KOPT-K1 (cell line): ENCODE data around the gene NOTCH1.

Experiments used
- H3K27ac ChIP-seq: fragments of 200-600 bp; sonication (generic); 2 replicates; pipeline ENCODE4 v1.5.1; 2016; ENCODE audit warnings: antibody characterized with exemption, mild to moderate bottlenecking, low read depth, low read length; ENCODE audit not compliant: poor library complexity, severe bottlenecking
- H3K36me3 ChIP-seq: fragments of 200-600 bp; sonication (generic); 2 replicates; pipeline ENCODE4 v1.5.1; 2017; ENCODE audit warnings: antibody characterized with exemption, mild to moderate bottlenecking, low read length, moderate library complexity; ENCODE audit not compliant: insufficient read depth
- H3K9me3 ChIP-seq: fragments of 200-600 bp; sonication (generic); 2 replicates; pipeline ENCODE4 v1.5.1; 2017; ENCODE audit warnings: antibody characterized with exemption, low read length, mild to moderate bottlenecking; ENCODE audit not compliant: insufficient read depth, poor library complexity, severe bottlenecking

The NOTCH1 gene

DNA sequence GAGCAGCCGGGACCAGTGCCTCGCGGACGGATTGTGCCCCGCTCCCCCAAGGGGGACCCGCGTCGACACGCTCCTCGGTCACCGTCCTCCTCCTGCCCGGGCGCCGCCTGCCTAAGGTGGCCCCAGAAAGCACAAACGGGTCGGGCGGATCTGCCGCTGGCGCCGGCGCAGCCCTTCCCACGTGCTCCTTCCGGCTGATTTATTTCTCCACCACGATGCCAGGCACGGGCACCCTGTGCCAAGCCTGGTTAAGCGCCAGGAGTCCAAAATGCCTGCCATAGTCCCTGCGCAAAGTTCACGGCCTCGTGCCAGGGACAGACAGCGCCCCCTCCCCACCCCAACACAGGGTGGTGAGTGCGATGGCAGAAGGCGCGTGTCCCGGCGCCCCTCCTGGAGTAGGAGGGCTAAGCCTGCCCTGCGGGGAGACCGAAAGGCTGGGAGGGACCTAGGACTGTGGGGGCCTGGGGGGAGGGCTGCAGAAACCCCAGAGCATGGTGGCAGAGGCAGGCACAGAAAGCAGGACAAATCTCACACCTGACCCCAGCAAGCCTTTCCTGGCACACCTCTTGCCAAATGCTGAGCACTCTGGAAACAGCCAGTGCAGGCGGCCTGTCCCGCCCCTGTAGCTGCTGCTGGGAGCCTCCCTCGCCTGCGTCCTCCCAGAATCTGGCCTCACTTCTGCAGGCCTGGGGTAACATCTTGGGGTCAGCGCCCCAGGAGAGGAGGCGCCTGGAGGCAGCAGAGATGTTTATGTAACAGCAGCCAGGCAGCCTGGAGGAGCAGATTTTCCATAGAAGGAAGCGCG is 1.1 kb upstream of the NOTCH1 start:
- H3K9me3 ChIP-seq: no peaks in the 10 kb centered on the region
- peaks cover 30% of the 10 kb centered on the region for H3K36me3 ChIP-seq
- peak overlapping the region; percentile 99 for H3K27ac ChIP-seq

GRCh38 chr9:136545692-136545964 is 220 bp downstream of the NOTCH1 start:
- Histone ChIP-seq H3K36me3 (peaks cover 43% of the 10 kb centered on the region), H3K27ac (peak overlapping the region; percentile 91)

GRCh38 chr9:136544964-136545691 is 720 bp downstream of the NOTCH1 start:
- H3K9me3 ChIP-seq: no peaks in the 10 kb centered on the region
- peak overlapping the region; percentile 91 for H3K27ac ChIP-seq
- peaks cover 48% of the 10 kb centered on the region for H3K36me3 ChIP-seq

More at GRCh38 chr9:136545692-136545964, 220 bp downstream of the NOTCH1 start:
- no peaks in the 10 kb centered on the region for H3K9me3 ChIP-seq

DNA sequence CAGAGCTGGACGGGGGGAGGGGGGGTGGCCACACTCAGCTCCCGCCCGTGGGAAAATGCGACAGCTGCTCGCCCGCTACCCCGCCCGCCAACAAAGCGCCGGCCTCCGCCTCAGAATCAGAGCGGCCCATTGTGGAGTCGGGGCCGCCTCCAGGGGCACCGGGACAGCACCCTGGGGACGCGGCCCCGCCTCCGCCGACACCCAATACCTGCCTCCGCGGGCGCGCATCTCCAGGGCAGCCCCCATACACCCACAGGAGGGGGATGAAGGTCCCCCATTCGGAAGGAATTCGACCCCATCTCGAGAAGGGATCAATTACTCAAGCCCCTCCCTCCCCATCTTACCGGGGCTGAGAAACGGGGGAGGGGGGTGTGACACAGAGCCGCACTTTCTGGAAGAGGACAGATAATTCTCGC is 1.3 kb downstream of the NOTCH1 start:
- H3K27ac ChIP-seq: peak overlapping the region; percentile 91
- peaks cover 53% of the 10 kb centered on the region for H3K36me3 ChIP-seq
- H3K9me3 ChIP-seq: no peaks in the 10 kb centered on the region

- H3K27ac ChIP-seq: peak overlapping the region; percentile 91
These were observed 1.9 kb downstream of the NOTCH1 start for GRCh38 chr9:136543830-136544547.

DNA sequence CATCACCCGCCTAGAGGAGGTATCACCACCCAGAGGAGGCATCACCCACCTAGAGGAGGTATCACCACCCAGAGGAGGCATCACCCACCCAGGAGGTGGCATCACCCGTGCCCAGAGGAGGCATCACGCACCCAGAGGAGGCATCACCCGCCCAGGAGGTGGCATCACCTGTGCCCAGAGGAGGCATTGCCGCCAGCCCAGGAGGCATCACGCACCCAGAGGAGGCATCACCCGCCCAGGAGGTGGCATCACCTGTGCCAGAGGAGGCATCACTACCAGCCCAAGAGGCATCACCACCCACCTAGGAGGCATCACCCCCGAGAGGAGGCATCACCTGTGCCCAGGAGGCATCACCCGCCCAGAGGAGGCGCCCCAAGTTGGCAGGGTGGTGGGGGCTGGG is 2.6 kb downstream of the NOTCH1 start:
- H3K9me3 ChIP-seq: no peaks in the 10 kb centered on the region
- H3K27ac ChIP-seq: peak overlapping the region; percentile 91
- H3K36me3 ChIP-seq: peaks cover 66% of the 10 kb centered on the region

More at GRCh38 chr9:136543830-136544547, 1.9 kb downstream of the NOTCH1 start:
- Histone ChIP-seq H3K36me3 (peaks cover 58% of the 10 kb centered on the region), H3K9me3 (no peaks in the 10 kb centered on the region)

- Histone ChIP-seq H3K27ac (peak overlapping the region; percentile 91), H3K9me3 (no peaks in the 10 kb centered on the region), H3K36me3 (peaks cover 74% of the 10 kb centered on the region)
These were observed 3.4 kb downstream of the NOTCH1 start for GRCh38 chr9:136542241-136543040.

- Histone ChIP-seq H3K36me3 (peaks cover 81% of the 10 kb centered on the region), H3K27ac (peak overlapping the region; percentile 50), H3K9me3 (no peaks in the 10 kb centered on the region)
These were observed 4.1 kb downstream of the NOTCH1 start for GRCh38 chr9:136541709-136542108.

DNA sequence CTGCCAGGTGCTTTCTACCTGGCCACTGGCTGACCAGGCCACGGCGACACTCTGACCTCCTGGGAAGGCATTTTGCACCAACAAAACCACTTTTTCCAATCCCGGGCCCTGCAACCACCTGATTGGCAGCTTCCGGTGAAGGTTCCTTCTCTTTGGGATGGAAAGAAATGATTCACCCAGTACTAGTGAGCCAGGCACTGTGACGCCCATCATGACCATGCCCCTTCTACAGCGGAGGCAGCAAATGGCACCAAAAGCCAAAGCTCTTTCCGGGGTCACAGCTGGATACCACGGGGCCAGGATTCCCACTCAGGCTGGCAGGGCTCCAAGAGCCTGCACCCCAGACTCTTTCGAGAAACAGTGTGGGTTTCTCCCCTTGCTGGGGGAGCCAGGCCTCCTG is 4.7 kb downstream of the NOTCH1 start:
- peak overlapping the region; percentile 39 for H3K27ac ChIP-seq
- peaks cover 87% of the 10 kb centered on the region for H3K36me3 ChIP-seq
- H3K9me3 ChIP-seq: no peaks in the 10 kb centered on the region

- Histone ChIP-seq H3K36me3 (peaks cover 85% of the 10 kb centered on the region), H3K9me3 (no peaks in the 10 kb centered on the region), H3K27ac (peak overlapping the region; percentile 39)
These were observed 6.1 kb downstream of the NOTCH1 start for GRCh38 chr9:136539427-136540421.

DNA sequence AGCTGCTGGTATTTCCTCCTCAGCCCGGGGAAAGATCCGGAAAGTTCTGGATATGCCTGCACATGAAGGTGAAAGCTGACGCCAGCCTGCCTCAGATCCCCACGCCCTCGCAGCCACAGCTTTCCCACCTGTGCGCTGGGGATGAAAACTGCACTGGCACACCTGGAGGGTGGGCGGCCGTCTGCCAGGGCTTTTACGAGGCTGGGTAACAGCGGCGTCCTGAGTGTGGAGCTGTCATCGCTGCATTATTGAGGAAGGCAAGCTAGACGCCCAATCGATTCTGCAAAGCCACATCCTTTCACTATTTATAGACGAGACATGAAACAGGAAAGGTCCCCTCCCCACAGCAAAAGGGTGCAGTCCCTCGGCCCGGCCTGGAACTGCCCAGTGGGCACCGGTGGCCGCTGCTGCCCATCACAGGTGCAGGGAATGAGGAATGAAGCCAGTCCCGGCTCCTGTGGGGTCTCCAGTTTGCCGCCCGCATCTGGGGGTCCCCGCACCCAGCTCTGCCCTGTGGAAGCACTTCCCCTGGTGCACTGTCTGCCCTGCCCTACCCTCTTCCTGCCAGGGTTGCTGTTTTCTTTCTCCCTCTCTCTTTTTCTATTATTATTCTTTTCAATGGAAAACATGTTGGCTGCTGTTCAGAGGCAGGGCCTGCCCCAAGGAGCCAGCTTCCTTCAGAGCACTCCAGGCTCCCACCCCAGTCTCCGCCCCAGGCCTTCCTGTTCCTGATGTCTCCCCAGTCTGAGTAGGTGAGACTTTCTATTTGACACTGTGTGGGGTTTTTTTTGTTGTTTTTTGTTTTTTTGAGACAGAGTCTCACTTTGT is 7.0 kb downstream of the NOTCH1 start:
- Histone ChIP-seq H3K27ac (no peak overlapping the region), H3K36me3 (peaks cover 82% of the 10 kb centered on the region), H3K9me3 (no peaks in the 10 kb centered on the region)

DNA sequence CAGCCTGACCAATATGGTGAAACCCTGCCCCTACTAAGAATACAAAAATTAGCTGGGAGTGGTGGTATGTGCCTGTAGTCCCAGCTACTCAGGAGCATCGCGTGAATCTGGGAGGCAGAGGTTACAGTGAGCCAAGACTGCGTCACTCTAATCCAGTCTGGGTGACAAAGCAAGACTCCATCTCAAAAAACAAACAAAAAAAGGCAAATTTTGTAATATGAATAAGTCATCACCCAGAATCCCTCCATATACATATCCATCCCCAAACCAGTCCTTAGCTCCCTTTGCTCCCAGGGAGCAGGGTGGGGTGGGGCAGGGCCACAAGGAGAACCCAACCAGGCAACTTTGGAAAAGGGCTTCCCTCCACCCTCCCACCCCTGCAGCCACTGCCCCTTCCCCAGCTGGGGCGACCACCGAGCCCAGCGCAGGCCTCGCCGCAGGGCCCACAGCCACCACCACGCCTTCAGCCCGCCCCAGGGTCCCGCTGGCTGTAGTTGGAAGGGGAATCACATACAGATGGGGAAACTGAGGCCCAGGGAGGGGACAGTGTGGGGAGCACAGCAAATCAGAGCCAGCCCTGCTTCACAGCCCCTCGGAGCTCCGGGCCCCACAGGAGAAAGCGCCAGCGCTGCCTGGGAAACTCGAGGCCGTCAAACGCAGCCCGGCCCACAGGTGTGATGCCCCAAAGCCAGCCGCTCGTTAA is 7.8 kb downstream of the NOTCH1 start:
- Histone ChIP-seq H3K27ac (no peak overlapping the region), H3K36me3 (peaks cover 79% of the 10 kb centered on the region), H3K9me3 (no peaks in the 10 kb centered on the region)

- no peaks in the 10 kb centered on the region for H3K9me3 ChIP-seq
- H3K36me3 ChIP-seq: peaks cover 72% of the 10 kb centered on the region
- no peak overlapping the region for H3K27ac ChIP-seq
These were observed 8.4 kb downstream of the NOTCH1 start for GRCh38 chr9:136537411-136537810.
